GM18505 (cell line): ENCODE results near the gene ZMYM4.
"Not testable (repeated sequence)": the region's sequence is repeated elsewhere in the genome, so short reads cannot be mapped to it uniquely, and the experiment has no call there.

Experiments
- ATAC-seq: cut with Tn5 transposase; IDR thresholded peaks from one replicate; pipeline ENCODE4 v1.9.1; 2021; ENCODE audit not compliant: unreplicated experiment
- POLR2A ChIP-seq: IDR thresholded peaks from 4 replicates; pipeline ENCODE4 v1.6.1; 2011; ENCODE audit warnings: borderline replicate concordance; ENCODE audit not compliant: insufficient read depth, insufficient read length; ENCODE audit errors: extremely low read depth

The ZMYM4 gene

GRCh38 chr1:35449334-35450008 lies 181.0 kb downstream of the ZMYM4 start:
- no peak for ATAC-seq
- TF ChIP-seq POLR2A: no peak

DNA sequence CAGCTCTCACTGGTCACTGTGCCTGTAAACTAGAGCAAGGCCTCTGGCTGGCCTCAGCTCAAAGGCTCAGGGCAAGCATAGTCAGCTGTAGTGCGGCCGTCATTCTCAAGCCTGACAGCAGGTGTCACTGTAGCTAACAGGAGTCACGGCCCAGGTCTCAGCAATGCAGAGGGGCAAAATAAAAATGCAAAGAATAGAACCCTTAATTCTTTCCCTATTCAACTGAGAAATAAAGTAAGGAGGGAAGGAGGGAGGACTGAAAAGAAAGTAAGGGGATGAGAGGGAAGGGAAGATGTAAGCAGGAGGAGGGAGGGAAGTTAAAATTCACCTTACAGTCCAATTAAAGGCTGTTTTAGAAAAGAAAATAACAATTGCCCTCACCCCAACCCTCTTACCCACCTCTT lies 182.6 kb downstream of the ZMYM4 start:
- no peak for ATAC-seq
- TF ChIP-seq POLR2A: no peak

- no peak for TF ChIP-seq POLR2A
- no peak for ATAC-seq
Observed at GRCh38 chr1:35452106-35452774, 183.7 kb downstream of the ZMYM4 start.

DNA sequence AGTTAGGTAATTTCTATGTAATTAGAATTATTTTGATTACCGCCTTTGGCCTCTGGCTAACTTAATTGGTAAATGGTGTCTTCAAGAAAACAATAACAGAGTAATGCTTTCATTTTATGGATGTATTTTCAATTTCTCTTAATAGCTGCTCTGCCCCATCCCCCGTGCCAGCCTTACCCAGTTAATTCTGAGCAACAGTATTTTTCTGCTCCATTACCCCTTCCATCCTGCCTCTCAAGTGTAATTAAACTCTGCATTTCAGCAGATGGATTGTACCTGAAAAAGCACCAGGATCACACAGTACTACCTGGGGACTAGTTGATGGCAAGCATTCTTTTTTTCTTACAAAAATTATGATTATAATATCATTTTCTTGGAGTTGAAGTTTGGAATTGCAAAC lies 184.5 kb downstream of the ZMYM4 start:
- ATAC-seq: no peak
- TF ChIP-seq POLR2A: no peak

GRCh38 chr1:35454176-35454575 lies 185.7 kb downstream of the ZMYM4 start:
- no peak for TF ChIP-seq POLR2A
- ATAC-seq: no peak

GRCh38 chr1:35454616-35455015 lies 186.1 kb downstream of the ZMYM4 start:
- no peak for ATAC-seq
- TF ChIP-seq POLR2A: no peak

DNA sequence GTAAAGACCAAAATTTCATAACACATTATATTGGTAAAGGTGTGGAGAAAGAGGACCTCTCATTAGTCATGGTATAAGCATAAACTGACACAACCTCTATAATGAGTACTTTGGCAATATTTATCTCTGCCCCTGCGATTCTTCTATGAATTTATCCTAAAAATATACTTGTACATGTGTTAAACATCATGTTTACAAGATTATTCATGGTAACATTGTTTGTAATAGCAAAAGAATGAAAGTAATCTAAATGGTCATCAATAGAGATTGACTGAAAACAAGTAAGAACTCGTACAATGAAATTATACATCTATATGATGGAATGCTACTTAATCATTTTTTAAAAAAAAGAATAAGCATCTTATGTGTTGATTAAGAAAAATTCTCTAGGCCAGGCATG lies 192.3 kb downstream of the ZMYM4 start:
- ATAC-seq: no peak
- no peak for TF ChIP-seq POLR2A

DNA sequence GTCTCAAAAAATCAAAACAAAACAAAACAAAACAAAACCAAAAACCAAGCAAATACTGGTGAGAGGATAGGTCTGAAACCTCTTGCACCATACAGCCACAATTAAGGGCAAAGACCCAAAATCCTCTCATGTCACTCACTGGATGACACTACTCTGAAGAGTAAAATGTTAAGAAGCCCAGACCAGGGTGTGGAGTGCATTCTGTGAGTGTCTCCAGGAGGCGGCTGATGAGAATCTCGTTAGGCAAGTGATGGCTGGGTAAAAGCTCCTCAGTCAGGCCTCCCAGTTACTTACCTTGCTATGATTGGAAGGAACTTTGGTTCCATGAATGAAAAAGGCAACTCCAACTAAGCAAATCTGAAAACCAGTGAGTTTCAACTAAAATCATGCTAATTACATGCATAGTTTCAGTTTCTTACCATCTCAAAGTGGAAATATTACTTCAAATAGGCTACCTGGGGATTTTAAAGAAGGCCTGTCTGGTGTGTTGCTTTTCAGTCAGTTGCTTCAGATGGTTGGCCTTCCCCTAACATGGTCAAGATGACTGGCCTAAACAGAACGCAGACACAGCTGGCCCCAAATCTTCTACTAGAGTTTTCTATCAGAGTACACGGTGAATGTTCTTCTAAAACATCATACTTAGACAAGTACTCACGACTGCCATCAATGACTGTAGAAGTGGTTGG lies 193.6 kb downstream of the ZMYM4 start:
- no peak for TF ChIP-seq POLR2A
- ATAC-seq: no peak

DNA sequence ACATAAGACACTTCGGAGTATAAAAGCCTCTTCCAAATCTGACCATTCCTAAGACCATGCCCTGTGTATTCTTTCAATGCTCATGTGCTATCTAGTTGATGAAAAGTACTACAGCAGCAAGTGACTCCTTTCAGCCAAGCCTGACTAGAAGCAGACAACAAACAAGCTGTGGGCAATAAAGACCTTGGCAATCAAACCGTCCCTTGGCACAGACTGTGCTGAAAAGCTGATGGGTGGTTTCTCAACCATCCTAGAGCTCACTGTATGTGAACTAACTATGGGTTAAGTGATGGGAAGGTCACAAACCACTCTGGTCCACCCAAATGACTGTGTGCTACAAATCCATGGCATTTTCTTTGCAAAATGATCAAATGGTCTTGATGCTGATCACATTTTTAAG lies 194.7 kb downstream of the ZMYM4 start:
- TF ChIP-seq POLR2A: no peak
- no peak for ATAC-seq

DNA sequence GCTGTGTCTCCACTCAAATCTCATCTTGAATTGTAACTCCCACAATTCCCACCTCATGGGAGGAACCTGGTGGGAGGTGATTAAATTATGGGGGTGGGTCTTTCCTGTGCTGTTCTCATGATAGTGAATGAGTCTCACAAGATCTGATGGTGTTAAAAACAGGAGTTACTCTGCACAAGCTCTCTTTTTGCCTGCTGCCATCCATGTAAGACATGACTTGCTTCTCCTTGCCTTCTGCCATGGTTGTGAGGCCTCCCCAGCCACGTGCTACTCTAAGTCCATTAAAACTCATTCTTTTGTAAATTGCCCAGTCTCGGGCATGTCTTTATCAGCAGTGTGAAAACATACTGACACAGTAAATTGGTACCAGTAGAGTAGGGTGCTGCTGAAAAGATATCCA lies 195.2 kb downstream of the ZMYM4 start:
- ATAC-seq: not testable (repeated sequence)

- ATAC-seq: no peak
- no peak for TF ChIP-seq POLR2A
Observed at GRCh38 chr1:35466120-35466519, 197.6 kb downstream of the ZMYM4 start.

GRCh38 chr1:35470977-35471613 lies 202.6 kb downstream of the ZMYM4 start:
- TF ChIP-seq POLR2A: no peak
- no peak for ATAC-seq
